ENCODE data around the gene GALNS. TPM values are rescaled to one million over a fixed set of nuclear protein-coding genes. Genes with fewer than 3 reads are reported as not detected.
A peak's percentile ranks its signal among the peaks of the same experiment; 100 is the strongest.

The GALNS gene
- total and polyA plus RNA-seq, 2 of the 13 experiments (the other 11 are each of a cell fraction or from before 2014, with no cell fraction given), result 9.2 to 9.8 TPM

DNA sequence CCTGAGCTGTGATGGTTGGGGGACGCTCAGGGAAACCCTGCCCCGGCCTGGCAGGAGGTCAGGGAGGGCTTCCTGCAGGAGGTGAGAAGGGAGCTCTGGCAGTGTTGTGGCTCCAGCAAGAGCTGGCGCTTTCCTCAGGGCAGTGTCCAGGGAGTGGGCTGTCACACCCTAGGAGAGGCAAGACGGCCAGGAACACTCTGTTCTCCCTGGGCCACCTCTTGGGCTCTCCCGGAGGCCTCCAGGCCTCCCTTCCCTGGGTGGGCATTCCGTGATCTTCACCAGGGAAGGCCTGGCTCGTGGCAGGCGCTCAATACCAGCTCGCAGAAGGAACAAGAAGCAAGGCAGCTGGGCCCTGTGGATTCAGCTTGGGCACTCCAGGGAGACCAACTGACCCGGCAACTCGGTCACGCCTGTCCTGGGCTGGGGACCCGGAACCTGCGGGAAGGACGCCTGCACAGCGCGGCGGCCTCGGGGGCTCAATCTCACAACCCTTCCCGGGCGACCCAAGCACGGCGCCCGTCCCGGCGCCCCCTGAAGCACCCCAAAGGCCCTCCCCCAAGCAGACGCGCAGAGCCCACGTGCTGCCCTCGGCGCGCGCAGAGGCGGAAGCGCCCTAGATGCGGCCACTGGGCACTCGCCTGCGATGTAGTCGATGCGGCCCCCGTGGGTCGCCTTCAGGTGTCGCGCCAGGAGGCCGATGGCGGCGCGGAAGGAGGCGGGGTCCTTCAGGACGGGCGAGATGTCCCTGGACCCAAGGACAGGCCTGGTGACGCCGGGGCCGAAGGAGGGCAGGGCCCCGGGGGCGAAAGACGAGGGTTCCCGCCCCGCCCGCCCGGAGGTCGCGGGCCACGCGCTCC lies 45.6 kb downstream of the GALNS start:
- peaks cover 11 to 37% of the 10 kb centered on the region in 2 experiments for H3K36me3 ChIP-seq (replicated peaks in 1 of 2; ENCODE audit: control insufficient read depth in 1 of 2, insufficient read depth in 2 of 2, low read length in 2 of 2)
- H3K27ac ChIP-seq (ENCODE audit: extremely low read length, insufficient read depth, low read length), result peak overlapping the region; percentile 76
- DNase-seq (ENCODE audit: low spot score), result peak; percentile 73
- WGBS (ENCODE audit: low lambda C conversion rate), result 3% methylated on average over 16 of the region's 65 CpGs
- no peak overlapping the region for H2AFZ ChIP-seq (ENCODE audit: low read length)
- POLR2A ChIA-PET, result interaction anchor here (0.7 to 4.9 kb wide), 16 partner anchors 8 to 407 kb away, joined by 3 to 36 read pairs (median 6); partner anchors contain the start of genes CDH15, CDT1, GALNS and PIEZO1
- peaks cover 33% of the 10 kb centered on the region for H3K4me1 ChIP-seq (ENCODE audit: insufficient read depth, low read length)
- H3K27me3 ChIP-seq (ENCODE audit: control insufficient read depth in 1 of 2, insufficient read depth in 2 of 2, low read length in 2 of 2), result no peaks in the 10 kb centered on the region
- no peak for FAIRE-seq
- peak overlapping the region; percentile 90 for H3K9ac ChIP-seq (ENCODE audit: insufficient read depth, low read depth, low read length)
- CTCF ChIA-PET (ENCODE audit: low intra/inter-chr PET ratio, low total read pairs), result interaction anchor here (0.8 to 1.0 kb wide), 2 partner anchors 27 to 28 kb away, joined by 3 read pairs; no protein-coding TSS in a partner anchor
- H3K9me3 ChIP-seq (ENCODE audit: low read length), result no peaks in the 10 kb centered on the region
- intact Hi-C loops (cut with micrococcal nuclease; ENCODE audit: unreplicated experiment), result loop anchor here (5.0 kb wide), 1 partner anchor 54 kb away; no protein-coding TSS in a partner anchor
- H4K20me1 ChIP-seq (ENCODE audit: insufficient read depth, low read length), result peaks cover 14% of the 10 kb centered on the region; the same call in 1 of the 2 replicates
- peak overlapping the region; percentile 72 to 90 (median 74) for H3K4me3 ChIP-seq (replicated peaks in 1 of 3; ENCODE audit: insufficient read depth in 1 of 3, low read depth in 2 of 3, low read length in 3 of 3)
- H3K4me2 ChIP-seq (ENCODE audit: low read depth, low read length), result peak overlapping the region; percentile 98
- no TSS peak for BruUV-seq (replicated peaks)
- H3K79me2 ChIP-seq (ENCODE audit: insufficient read depth, low read length), result peaks cover 21% of the 10 kb centered on the region
- in situ Hi-C loops (cut with HindIII; ENCODE audit: extremely low pct_ligation_motif_present, low pct_unique_long_range_greater_than_20kb), result loop anchor here (5.0 kb wide), 1 partner anchor 46 kb away; the partner anchor contains the start of genes GALNS and TRAPPC2L
- ATAC-seq, result peak; percentile 51
- TF ChIP-seq MAFG (CRISPR knock-in tag; IDR thresholded peaks at IDR 0.05), result no peak
- TF ChIP-seq NCOA2 (CRISPR knock-in tag; IDR thresholded peaks at IDR 0.05), result no peak; the same call in none of the 2 replicates
- peak; percentile 26; the same call in 1 of the 2 replicates for TF ChIP-seq NFATC3 (CRISPR knock-in tag; IDR thresholded peaks at IDR 0.05)
- no peak; the same call in 1 of the 2 replicates for TF ChIP-seq ZNF749 (CRISPR knock-in tag; IDR thresholded peaks at IDR 0.05; ENCODE audit: borderline replicate concordance)
- TF ChIP-seq, protein P1, sequence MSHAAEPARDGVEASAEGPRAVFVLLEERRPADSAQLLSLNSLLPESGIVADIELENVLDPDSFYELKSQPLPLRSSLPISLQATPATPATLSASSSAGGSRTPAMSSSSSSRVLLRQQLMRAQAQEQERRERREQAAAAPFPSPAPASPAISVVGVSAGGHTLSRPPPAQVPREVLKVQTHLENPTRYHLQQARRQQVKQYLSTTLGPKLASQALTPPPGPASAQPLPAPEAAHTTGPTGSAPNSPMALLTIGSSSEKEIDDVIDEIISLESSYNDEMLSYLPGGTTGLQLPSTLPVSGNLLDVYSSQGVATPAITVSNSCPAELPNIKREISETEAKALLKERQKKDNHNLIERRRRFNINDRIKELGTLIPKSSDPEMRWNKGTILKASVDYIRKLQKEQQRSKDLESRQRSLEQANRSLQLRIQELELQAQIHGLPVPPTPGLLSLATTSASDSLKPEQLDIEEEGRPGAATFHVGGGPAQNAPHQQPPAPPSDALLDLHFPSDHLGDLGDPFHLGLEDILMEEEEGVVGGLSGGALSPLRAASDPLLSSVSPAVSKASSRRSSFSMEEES (CRISPR knock-in tag; IDR thresholded peaks at IDR 0.05), result peak; percentile 73
- no peak for TF ChIP-seq SETDB1 (CRISPR knock-in tag; IDR thresholded peaks at IDR 0.05; ENCODE audit: borderline replicate concordance)
- TF ChIP-seq ZNF782 (CRISPR knock-in tag; IDR thresholded peaks at IDR 0.05; ENCODE audit: borderline replicate concordance), result 0 out of 2 replicates have a peak, but pooled peaks have one; percentile 66
- TF ChIP-seq ZNF567 (CRISPR knock-in tag; IDR thresholded peaks at IDR 0.05; ENCODE audit: borderline replicate concordance), result no peak
- peak; percentile 76; the same call in 1 of the 2 replicates for TF ChIP-seq ZNF569 (CRISPR knock-in tag; IDR thresholded peaks at IDR 0.05; ENCODE audit: borderline replicate concordance)
- TF ChIP-seq ZNF451 (CRISPR knock-in tag; IDR thresholded peaks at IDR 0.05), result no peak
- peak; percentile 90 for TF ChIP-seq NKX3-1 (CRISPR knock-in tag; IDR thresholded peaks at IDR 0.05)
- TF ChIP-seq, protein P2, sequence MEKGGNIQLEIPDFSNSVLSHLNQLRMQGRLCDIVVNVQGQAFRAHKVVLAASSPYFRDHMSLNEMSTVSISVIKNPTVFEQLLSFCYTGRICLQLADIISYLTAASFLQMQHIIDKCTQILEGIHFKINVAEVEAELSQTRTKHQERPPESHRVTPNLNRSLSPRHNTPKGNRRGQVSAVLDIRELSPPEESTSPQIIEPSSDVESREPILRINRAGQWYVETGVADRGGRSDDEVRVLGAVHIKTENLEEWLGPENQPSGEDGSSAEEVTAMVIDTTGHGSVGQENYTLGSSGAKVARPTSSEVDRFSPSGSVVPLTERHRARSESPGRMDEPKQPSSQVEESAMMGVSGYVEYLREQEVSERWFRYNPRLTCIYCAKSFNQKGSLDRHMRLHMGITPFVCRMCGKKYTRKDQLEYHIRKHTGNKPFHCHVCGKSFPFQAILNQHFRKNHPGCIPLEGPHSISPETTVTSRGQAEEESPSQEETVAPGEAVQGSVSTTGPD (CRISPR knock-in tag; IDR thresholded peaks at IDR 0.05), result no peak
- TF ChIP-seq TCF7L2 (IDR thresholded peaks at IDR 0.05; ENCODE audit: low read depth, low read length), result no peak
- 0 out of 2 replicates have a peak, but pooled peaks have one; percentile 35 for TF ChIP-seq ZNF34 (CRISPR knock-in tag; IDR thresholded peaks at IDR 0.05; ENCODE audit: borderline replicate concordance)
- peak; percentile 56; the same call in 1 of the 2 replicates for TF ChIP-seq ZNF333 (CRISPR knock-in tag; IDR thresholded peaks at IDR 0.05; ENCODE audit: borderline replicate concordance)
- no peak for TF ChIP-seq RFX3 (CRISPR knock-in tag; IDR thresholded peaks at IDR 0.05)
- TF ChIP-seq ZNF563 (CRISPR knock-in tag; IDR thresholded peaks at IDR 0.05), result 0 out of 2 replicates have a peak, but pooled peaks have one; percentile 63
- TF ChIP-seq, protein P3, sequence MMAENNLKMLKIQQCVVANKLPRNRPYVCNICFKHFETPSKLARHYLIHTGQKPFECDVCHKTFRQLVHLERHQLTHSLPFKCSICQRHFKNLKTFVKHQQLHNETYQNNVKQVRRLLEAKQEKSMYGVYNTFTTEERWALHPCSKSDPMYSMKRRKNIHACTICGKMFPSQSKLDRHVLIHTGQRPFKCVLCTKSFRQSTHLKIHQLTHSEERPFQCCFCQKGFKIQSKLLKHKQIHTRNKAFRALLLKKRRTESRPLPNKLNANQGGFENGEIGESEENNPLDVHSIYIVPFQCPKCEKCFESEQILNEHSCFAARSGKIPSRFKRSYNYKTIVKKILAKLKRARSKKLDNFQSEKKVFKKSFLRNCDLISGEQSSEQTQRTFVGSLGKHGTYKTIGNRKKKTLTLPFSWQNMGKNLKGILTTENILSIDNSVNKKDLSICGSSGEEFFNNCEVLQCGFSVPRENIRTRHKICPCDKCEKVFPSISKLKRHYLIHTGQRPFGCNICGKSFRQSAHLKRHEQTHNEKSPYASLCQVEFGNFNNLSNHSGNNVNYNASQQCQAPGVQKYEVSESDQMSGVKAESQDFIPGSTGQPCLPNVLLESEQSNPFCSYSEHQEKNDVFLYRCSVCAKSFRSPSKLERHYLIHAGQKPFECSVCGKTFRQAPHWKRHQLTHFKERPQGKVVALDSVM (CRISPR knock-in tag; IDR thresholded peaks at IDR 0.05), result peak; percentile 8; the same call in 1 of the 2 replicates
